Thyroid gland (tissue), 4 donors: ENCODE results near the gene ACP4. TPM values are rescaled to one million over a fixed set of nuclear protein-coding genes. Genes with fewer than 3 reads are reported as not detected.

Source experiments
- DNase-seq, 2 donors: peaks; one replicate each; pipeline ENCODE4 v3.0.0-alpha.2; 2019
- H3K27ac ChIP-seq, 3 donors: fragments of 200-600 bp; sonication (generic); 1 replicate in 2 of 3; 2 replicates in 1 of 3; pipeline ENCODE4 v1.5.1; 2016 to 2019; ENCODE audit warnings: mild to moderate bottlenecking in 1 of 3, moderate library complexity in 1 of 3
- H3K27me3 ChIP-seq: fragments of 200-600 bp; sonication (generic); one replicate; pipeline ENCODE4 v1.5.1; 2019
- H3K36me3 ChIP-seq, 2 donors: fragments of 200-600 bp; sonication (generic); one replicate each; pipeline ENCODE4 v1.5.1; 2016 to 2019
- H3K4me1 ChIP-seq, 2 donors: fragments of 200-600 bp; sonication (generic); one replicate each; pipeline ENCODE4 v1.5.1; 2017 to 2019
- H3K4me3 ChIP-seq, 3 donors: fragments of 200-600 bp; sonication (generic); replicated peaks in 1 of 3; 1 replicate in 2 of 3; 2 replicates in 1 of 3; pipeline ENCODE4 v1.5.1; 2016; ENCODE audit warnings: mild to moderate bottlenecking in 1 of 3
- H3K9me3 ChIP-seq: fragments of 200-600 bp; sonication (generic); one replicate; pipeline ENCODE4 v1.5.1; 2017
- CTCF ChIP-seq, 6 experiments: fragments of 200-600 bp in 3 of 6; fragments of 450-650 bp in 3 of 6; sonication (generic) in 3 of 6; IDR thresholded peaks; one replicate each; pipeline ENCODE4 v1.5.1; 2016 to 2019; ENCODE audit warnings: antibody characterized with exemption in 6 of 6, mild to moderate bottlenecking in 2 of 6, inconsistent platforms in 1 of 6, moderate library complexity in 1 of 6
- POLR2A ChIP-seq, 2 donors: fragments of 450-650 bp; IDR thresholded peaks; one replicate each; pipeline ENCODE4 v1.6.1; 2017; ENCODE audit warnings: antibody characterized with exemption in 2 of 2, mild to moderate bottlenecking in 2 of 2, moderate library complexity in 1 of 2
- WGBS, 2 donors: methylation state at CpG; one replicate each; pipeline ENCODE4 v1.1.5; 2017; 5-methylcytosine and 5-hydroxymethylcytosine counted together
- intact Hi-C: fragments of 100-400 bp; cut with DNase I; formaldehyde crosslinking; loops from one replicate; pipeline ENCODE4 v1.15.1; 2023
- total RNA-seq, 4 donors: library from RNA; depleted of rRNA; stranded (reverse); fragments of >200 nt; gene quantifications; one replicate each; pipeline ENCODE4 v1.2.3, GENCODE V29; 2016

The ACP4 gene
- total RNA-seq, 4 donors from 2014 or later, result not detected

GRCh38 chr19:50791594-50792271 lies 1.5 kb downstream of the ACP4 start:
- no peak for DNase-seq
- no peaks in the 10 kb centered on the region for H3K27me3 ChIP-seq
- H3K36me3 ChIP-seq, result no peaks in the 10 kb centered on the region
- WGBS, 2 donors, result 84 to 88% methylated on average over 27 to 31 of the region's 47 CpGs
- TF ChIP-seq CTCF (IDR thresholded peaks at IDR 0.05) (no peak), POLR2A (IDR thresholded peaks at IDR 0.05) (no peak)
- H3K4me3 ChIP-seq, result no peak overlapping the region
- H3K9me3 ChIP-seq, result no peaks in the 10 kb centered on the region
- no peak overlapping the region for H3K27ac ChIP-seq
- intact Hi-C loops, result no loop called here
- H3K4me1 ChIP-seq, result peaks cover 0 to 4% of the 10 kb centered on the region in 2 donors

GRCh38 chr19:50792272-50793250 lies 2.3 kb downstream of the ACP4 start:
- 88 to 89% methylated on average over 12 to 13 of the region's 13 CpGs for WGBS, 2 donors
- H3K27me3 ChIP-seq, result no peaks in the 10 kb centered on the region
- no peak for DNase-seq
- H3K4me3 ChIP-seq, result no peak overlapping the region
- TF ChIP-seq CTCF (IDR thresholded peaks at IDR 0.05) (no peak), POLR2A (IDR thresholded peaks at IDR 0.05) (no peak)
- H3K9me3 ChIP-seq, result no peaks in the 10 kb centered on the region
- H3K4me1 ChIP-seq, result peaks cover 0 to 4% of the 10 kb centered on the region in 2 donors
- no peak overlapping the region for H3K27ac ChIP-seq
- intact Hi-C loops, result no loop called here
- peaks cover 1 to 4% of the 10 kb centered on the region in 2 donors for H3K36me3 ChIP-seq

- no peak for DNase-seq
- no peaks in the 10 kb centered on the region for H3K9me3 ChIP-seq
- TF ChIP-seq CTCF (IDR thresholded peaks at IDR 0.05) (no peak), POLR2A (IDR thresholded peaks at IDR 0.05) (no peak)
- WGBS, 2 donors, result 63 to 72% methylated on average over 9 of the region's 11 CpGs
- no peak overlapping the region for H3K27ac ChIP-seq
- H3K27me3 ChIP-seq, result no peaks in the 10 kb centered on the region
- peaks cover 0 to 4% of the 10 kb centered on the region in 2 donors for H3K4me1 ChIP-seq
- intact Hi-C loops, result no loop called here
- H3K36me3 ChIP-seq, result peaks cover 12 to 14% of the 10 kb centered on the region in 2 donors
- H3K4me3 ChIP-seq, result no peak overlapping the region
Measured at GRCh38 chr19:50793558-50794065, 3.4 kb downstream of the ACP4 start.

- intact Hi-C loops, result no loop called here
- no peaks in the 10 kb centered on the region for H3K27me3 ChIP-seq
- no peaks in the 10 kb centered on the region for H3K9me3 ChIP-seq
- no peak overlapping the region for H3K27ac ChIP-seq
- H3K36me3 ChIP-seq, result peaks cover 14 to 18% of the 10 kb centered on the region in 2 donors
- peak; percentile 39 to 44 for DNase-seq
- H3K4me1 ChIP-seq, result peaks cover 0 to 4% of the 10 kb centered on the region in 2 donors
- 23 to 30% methylated on average over 10 to 15 of the region's 16 CpGs for WGBS, 2 donors
- TF ChIP-seq CTCF (IDR thresholded peaks at IDR 0.05), result peak in 3 of 6 experiments; percentile 6 to 36 (median 25)
- no peak for TF ChIP-seq POLR2A (IDR thresholded peaks at IDR 0.05)
- no peak overlapping the region for H3K4me3 ChIP-seq
Measured at GRCh38 chr19:50794074-50794875, 4.1 kb downstream of the ACP4 start.
